Brain pericyte (primary cell): Measurements from ENCODE around the gene SLF2.

ENCODE experiments used
- DNase-seq: peaks from one replicate; pipeline ENCODE4 v3.0.0-alpha.2; 2012; ENCODE audit warnings: low read depth, low spot score

The SLF2 gene

GRCh38 chr10:100998991-100999741, 86.4 kb downstream of the SLF2 start:
- no peak for DNase-seq

- DNase-seq: no peak
These were observed 87.0 kb downstream of the SLF2 start, which contains the start of gene LZTS2 for GRCh38 chr10:100999742-101000126. LZTS2 (plus strand) TSS chr10:100999808; CDS start chr10:101002539, 2,731 bp downstream.

DNA sequence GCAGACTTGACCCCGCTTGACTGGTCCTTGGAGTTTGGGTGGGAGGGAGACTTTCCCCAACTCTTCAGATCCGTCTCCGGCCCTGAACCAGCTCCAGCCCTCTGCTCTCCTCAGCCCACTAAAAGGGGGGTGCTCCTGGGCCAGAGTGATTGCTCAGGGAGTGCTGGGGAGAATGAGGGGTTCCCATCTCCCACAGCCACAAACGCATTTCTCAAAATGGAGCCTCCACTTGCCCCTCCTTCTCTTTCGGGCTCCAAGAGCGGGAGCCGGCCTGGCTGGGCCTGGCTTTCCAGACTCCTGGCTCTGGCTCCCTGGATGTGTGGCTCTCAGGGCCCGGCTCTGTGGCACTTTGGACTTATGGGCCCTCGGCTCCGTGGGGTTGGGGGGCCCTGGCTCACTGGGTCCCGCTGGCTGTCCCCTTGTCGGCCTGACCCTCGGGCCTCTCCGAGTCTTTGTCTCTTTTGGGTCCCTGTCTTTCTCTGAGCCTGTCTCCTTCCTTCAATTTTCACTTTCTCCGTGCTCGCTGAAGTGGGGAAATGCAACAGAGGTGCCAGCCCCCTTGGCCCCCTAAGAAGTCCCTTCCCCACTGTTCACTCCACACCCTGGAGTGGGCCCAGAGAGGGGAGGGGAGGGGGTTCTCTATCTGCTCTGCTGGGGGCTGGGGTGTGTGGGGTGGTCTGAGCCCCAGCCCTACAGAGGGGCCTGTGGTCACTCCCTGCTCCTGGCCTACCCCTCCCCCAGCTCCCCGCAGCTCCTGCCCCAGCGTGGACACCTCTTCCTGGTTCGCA, 87.6 kb downstream of the SLF2 start:
- DNase-seq: no peak

DNA sequence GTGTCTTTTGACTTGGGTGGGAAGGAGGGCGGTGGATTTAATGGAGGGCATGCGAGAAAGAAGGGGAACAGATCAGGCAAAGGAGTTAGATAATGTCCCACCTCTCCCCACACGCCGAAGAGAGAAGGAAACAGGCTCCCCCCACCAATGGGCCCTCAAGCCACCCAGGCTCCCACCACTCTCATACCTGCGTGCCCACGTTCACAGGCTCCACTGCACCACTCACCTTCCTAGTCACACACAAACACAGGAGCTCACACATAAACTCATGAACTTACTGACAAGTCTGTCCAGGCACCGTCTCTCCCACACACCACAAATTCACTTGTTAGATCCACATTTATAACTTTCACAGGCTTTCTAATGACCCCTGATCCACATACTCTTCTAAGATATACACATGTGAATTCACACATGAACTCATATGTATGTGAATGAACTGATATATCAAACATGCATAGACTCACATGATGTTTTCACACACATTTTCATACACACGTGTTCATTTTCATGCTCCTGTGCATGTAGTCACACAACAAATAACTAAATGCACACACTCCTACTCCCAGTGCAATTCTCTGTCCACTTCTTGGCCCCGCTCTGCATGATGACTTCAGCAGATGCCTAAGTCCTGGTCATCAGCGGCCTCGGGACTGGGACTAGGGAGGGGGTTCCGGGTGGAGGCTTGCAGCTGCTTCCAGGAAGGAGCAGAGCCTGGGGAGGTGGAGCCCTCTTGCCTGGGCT, 88.3 kb downstream of the SLF2 start:
- no peak for DNase-seq

DNA sequence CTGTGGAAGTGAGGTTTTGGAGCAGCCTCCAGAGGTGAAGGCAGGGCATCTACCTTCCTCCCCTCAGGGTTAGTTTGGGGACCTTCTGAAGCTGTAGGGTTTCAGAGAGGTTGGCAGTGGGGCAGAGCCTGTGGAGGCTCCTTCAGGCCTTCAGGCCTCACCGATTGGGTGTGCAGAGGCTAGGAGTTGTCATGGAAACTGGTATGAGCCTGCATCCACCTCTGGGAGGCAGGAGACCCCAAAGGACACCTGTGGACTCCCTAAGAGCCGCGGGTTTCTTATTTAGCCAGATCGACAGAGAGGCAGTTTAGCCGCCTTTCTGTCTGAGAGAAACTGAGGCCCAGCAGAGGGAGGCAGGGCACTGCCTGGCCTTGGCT, 88.9 kb downstream of the SLF2 start:
- DNase-seq: no peak

DNA sequence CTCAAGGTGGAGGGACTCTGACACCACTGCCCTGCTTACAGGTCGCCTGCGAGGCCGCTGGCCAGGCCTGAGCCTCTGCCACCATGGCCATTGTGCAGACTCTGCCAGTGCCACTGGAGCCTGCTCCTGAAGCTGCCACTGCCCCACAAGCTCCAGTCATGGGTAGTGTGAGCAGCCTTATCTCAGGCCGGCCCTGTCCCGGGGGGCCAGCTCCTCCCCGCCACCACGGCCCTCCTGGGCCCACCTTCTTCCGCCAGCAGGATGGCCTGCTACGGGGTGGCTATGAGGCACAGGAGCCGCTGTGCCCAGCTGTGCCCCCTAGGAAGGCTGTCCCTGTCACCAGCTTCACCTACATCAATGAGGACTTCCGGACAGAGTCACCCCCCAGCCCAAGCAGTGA, 89.7 kb downstream of the SLF2 start:
- no peak for DNase-seq

- DNase-seq: no peak
These were observed 91.0 kb downstream of the SLF2 start for GRCh38 chr10:101003639-101004206.

GRCh38 chr10:101005361-101005760, 92.6 kb downstream of the SLF2 start:
- DNase-seq: no peak

DNA sequence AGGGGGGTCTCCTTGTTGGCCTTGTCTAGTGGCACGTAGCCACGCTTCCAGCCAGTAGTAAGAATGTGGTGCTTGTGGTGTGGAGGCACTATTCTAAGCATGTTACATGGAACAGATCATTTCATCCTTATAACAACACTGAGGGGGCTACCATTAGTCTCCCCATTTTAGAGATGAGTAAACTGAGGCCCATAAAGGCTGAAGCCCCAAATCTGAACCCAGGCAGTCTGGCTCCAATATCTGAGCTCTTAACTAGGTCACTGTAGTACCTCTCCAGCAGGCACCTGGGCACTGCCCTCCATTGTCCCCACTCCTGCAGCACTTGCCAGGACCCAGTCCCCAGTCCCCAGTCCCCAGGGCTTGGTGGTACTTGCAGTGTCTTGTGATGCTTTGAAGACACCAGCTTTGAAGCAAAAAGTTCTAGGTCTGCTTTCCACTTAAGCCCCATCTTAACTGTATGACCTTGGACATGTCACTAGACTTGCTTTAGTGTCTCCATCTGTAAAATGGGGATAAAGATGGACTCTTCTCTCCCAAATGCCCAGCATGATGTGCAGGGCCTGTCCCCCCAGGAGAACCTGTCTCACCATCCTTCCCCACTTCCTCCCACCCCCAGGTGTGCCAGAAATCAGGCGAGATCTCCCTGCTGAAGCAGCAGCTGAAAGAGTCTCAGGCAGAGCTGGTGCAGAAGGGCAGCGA, 93.3 kb downstream of the SLF2 start:
- DNase-seq: no peak

- no peak for DNase-seq
These were observed 93.9 kb downstream of the SLF2 start for GRCh38 chr10:101006593-101007098.

DNA sequence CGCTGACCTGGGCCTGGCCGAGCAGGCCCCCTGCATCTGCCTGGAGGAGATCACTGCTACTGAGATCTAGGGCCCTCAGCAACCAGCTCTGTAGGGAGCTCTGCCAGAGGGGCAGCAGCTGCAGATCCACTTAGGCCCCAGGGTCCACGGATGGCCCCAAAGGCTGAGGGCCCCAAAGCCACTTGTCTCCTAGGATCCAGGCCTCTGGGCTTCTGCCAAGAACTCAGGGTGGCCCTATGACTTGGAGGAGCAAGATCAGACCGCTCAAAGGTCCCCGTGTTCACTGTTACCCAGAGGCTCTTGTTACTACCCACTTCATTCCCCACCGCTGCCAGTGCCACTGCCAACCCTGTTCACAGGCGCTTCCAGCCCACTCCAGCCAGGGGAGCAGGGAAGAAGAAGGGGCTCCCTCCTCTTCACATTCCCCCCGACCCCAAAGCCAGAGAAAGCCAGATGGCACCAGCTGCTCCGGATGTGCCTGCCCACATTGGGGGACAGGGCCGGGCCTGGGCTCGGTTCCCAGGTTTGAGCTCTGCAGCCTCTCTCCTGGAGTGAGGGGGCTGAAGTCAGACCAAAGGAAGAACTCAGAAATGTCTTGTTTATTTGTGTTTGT, 94.4 kb downstream of the SLF2 start:
- no peak for DNase-seq

DNA sequence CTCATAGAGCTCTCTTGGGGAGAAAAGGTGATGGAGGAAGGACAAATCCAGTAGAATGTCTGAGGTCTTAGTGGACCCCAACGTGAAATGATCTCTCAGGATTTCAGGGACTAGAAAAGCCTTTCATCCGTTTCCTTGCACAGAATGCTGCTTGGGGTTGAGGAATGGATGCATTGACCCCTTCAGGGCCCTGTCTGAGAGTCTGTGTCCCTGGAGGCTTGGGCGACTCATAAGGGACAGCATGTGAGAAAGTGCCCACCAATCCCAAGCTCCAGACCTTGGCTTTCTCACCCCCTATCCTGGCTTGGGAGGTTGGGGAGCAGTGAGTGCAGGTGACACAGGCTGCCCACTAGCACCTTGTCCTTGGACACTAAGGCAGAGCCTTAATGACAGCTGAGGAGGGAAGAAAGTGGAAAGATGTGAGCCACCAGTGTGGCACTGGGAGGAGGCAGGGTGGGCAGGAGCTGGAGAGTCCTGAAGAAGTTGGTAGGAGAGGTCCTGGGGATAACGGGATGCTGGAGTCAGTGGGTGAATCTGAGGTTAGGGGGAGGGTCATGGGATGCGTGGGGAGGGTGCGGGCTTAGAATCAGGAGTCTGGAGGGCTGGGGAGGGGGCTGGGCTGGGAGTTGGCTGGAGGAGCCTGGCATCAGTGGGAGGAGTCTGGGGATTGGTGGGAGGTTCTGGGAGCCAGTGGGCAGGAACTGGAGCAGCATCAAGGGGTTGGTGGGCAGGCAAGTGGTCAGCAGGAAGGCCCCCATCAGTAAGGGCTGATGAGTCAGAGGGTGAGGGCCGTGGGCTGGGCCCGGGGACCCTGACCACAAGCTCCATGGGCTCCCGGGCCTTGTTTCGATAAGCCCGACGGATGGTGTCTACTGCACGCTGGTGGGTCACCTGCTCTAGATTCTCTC, 95.4 kb downstream of the SLF2 start:
- DNase-seq: no peak

GRCh38 chr10:101008823-101009423, 96.2 kb downstream of the SLF2 start:
- DNase-seq: no peak

DNA sequence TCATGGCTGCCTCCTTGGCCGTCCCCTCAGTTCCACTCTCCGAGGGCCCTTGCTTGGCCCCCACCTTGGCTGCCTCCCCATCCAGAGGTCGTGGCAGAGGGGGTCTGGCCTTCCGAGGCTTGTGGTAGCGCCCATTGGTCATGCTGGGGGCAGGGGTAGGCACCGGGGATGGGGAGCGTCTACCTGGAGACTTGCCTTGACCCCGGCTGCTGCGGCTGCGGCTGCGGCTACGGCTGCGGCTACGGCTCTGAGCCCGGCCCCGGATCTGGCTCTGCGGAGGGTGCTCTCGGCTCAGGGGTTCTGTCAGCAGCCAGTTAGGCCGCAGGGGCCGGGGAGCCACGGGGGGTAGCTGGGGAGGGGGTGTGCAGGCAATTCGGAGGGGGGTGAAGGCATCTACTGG, 97.6 kb downstream of the SLF2 start:
- DNase-seq: no peak

DNA sequence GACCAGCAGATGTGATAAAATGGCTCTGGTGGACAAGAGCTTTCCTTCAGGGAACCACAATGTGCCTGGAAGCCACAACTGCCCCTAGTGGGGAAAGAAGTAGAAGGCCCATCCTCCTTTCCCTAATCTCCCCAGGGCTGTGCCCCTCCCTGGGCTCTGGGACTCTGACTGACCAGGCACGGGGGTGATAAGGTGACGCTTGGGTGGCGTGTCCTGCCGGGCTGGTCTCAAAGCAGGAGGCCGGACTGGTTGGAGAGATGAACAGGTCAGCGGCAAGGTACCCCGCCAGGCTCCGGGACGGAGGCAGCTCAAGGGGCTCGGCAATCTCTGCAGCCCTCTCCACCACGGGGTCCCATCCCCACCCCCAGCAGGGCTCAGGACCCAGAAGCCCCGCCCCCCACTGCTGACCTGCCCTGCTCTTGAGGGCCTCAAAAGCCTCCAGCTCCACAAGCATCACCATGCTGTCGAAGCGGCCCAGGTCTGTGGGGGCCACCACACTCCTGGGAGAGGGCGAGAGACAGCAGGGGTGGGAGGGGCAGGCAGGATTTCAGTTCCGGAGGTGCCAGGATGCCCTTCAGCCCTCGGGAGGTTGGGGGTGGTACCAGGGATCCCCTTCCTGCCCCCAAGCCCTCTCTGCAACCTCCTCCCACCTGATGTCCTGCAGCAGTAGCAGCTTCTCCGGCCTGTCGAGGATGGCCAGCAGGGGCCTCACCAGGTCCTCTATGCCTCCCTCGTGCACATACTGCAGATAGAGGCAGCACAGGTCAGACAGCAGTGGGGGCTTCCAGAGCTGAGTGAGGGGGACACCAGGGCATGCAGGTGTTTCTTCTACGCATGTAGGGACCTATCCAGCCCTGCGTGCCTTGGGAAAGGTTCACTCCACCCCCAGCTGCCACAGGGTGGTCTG, 99.0 kb downstream of the SLF2 start:
- DNase-seq: no peak

GRCh38 chr10:101012525-101013364, 100.0 kb downstream of the SLF2 start:
- DNase-seq: no peak

DNA sequence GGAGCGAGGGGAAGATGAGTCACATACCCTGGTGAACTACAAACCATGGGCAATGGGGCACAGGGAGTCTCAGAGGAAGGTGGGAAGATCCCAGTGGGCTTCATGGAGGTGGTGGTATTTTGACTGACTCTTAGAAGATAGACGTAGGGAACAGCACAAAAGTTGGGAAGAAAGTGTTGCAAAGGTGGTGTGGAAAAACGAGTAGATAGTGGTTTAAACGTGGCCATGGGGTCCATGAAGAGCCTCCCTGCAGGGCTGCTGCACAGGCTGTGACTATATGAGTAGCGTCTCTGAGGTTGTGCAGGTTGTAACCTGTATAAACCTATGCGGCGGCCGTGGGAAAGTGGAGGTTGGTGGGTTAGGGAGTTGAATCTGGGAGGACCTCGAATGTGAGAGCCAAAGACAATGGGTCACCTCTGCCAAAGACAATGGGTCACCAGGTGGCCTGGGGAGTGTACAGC, 100.6 kb downstream of the SLF2 start:
- no peak for DNase-seq
